Epithelial cell of esophagus (primary cell): ENCODE results near the gene POLR3K.
A peak's percentile ranks its signal among the peaks of the same experiment; 100 is the strongest.

ENCODE experiments used
- DNase-seq: peaks from one replicate; pipeline ENCODE4 v3.0.0; 2010; ENCODE audit warnings: low read depth
- H3K4me3 ChIP-seq: 2 replicates; pipeline ENCODE4 v1.5.1; 2011; ENCODE audit warnings: mild to moderate bottlenecking, low read length, control low read depth
- TF ChIP-seq, protein P1 (sequence below): IDR thresholded peaks from 2 replicates; pipeline ENCODE4 v1.5.1; 2011; ENCODE audit warnings: low read depth, mild to moderate bottlenecking, low read length, control low read depth, inconsistent platforms; ENCODE audit not compliant: insufficient read depth; ENCODE audit errors: missing control alignments

POLR3K gene

DNA sequence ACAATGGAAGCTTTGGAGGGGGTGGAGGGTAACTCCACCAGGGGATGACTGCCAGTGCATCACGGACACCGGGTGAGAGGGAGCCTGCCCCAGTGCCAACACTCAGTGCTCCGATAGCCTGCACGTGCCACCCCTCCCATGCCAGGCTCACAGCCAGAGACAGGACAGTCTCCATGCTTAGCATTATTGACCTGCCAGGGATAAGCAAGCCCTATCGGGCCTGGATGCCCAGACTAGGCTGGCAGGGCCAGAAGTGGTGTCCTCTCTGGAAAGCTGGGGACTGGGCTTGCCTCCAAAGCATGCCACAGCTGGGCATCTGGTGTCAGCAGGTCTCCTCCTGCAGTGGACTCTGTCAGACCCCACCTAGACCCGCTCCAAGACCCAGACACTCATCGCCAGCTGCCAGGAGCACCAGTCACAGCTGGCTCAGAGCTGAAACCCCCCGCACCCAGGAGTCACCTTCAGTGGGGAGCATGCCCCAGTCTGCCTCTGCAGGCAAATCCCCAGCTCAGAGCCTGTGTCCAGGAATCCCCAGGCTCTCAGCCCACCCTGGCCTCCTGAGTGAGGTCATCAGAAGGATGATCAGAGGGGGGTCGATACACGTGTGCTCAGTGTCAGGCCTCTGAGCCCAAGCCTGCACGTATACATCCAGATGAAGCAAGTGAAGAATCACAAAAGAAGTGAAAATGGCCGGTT, 20.8 kb upstream of the POLR3K start:
- no peak for DNase-seq
- no peak overlapping the region for H3K4me3 ChIP-seq
- TF ChIP-seq, protein P1, sequence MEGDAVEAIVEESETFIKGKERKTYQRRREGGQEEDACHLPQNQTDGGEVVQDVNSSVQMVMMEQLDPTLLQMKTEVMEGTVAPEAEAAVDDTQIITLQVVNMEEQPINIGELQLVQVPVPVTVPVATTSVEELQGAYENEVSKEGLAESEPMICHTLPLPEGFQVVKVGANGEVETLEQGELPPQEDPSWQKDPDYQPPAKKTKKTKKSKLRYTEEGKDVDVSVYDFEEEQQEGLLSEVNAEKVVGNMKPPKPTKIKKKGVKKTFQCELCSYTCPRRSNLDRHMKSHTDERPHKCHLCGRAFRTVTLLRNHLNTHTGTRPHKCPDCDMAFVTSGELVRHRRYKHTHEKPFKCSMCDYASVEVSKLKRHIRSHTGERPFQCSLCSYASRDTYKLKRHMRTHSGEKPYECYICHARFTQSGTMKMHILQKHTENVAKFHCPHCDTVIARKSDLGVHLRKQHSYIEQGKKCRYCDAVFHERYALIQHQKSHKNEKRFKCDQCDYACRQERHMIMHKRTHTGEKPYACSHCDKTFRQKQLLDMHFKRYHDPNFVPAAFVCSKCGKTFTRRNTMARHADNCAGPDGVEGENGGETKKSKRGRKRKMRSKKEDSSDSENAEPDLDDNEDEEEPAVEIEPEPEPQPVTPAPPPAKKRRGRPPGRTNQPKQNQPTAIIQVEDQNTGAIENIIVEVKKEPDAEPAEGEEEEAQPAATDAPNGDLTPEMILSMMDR, result no peak

DNA sequence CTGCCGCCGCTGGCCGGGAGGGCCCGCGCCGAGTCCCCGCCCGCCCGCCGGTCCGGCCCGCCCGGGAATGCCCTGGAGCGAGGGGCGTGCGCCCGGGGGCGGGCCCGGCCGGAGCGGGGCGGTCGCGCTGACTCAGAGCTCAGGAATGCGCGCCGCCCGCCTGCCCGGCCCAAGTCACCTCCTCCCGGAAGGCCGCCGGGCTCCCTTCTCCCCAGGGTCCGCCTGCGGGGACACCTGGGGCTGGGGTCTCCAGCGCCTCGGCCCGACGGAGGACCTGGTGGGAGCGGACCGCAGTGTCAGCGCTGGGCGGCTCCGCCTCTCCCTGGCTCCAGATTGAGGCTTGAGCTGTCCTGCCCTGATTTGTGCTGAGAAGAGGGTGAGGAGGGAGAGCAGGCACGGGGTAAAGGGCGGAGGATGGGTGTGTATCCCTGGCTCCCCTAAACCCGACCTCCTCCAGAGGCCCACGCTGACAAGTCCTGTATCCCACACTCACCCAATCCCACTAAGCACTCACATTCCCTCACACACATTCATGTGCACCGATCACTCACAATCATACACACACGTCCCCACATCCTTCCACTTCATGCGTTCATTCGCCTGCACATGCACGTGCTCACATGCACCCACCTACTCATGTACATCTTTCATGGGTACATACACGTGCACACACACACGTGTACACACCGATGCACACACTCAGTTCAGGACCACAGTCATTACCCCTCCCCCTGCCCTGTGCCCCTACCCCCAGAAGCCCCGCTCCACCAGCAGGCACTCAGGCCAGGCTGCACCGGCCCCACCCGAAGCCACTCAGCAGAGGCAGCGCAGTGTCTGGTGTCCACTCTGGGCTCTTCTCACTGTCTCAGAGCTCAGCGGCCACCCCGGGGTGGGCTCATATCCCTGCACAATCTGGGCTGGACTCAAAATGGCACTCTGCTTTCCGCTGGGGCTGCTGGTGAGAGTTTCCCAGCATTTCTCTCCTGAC, 19.4 kb upstream of the POLR3K start, which contains the start of gene RHBDF1:
Gene RHBDF1 (minus strand): TSS at position 71 of the 988 bp plus-strand sequence. CDS start 7,616 bp downstream, outside the sequence.
- peak within 1 kb of the TSS; percentile 81 for H3K4me3 ChIP-seq
- TF ChIP-seq, protein P1, result no peak
- DNase-seq, result peak; percentile 68

DNA sequence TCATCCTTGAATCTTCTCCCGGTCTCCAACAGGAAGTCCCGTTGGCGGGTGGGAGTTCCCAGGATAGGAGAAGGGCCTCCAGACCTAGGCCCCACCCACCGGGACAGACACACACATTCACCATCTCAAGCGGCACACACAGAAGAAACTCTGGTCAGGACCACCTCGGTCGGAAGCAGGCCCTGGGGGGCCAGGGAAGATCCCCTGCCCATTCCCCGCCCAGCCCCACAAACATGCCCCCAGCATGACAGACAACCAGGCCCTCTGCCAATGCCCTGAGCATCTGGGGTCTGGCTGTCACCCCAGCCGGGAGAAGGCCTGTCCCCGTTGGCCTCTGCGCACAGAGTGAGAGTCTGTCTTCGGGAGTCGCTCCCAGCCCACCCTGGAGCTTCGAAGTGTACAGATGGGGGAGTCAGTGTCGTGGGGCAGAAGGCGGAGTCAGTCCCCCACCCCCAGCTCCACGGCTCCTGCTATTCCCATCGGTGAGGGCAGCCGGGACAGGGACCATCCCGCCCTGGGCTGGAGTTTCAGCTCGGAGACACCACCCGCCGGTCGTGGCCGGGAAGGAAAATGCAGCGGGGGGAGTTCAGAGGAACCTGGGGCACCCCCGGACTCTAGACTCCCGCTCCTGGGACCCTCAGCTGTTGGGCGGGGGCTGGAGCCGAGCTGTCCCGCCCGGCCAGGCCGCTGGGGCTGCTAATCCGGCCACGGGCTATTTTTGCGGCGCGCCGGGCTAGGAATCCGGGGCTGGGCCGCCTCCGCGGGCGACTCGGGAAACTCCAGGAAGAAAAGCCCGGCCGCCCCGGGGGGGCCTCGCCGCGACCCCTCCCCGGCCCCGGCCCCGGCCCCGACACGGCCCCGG, 18.4 kb upstream of the POLR3K start:
- DNase-seq, result peak; percentile 95
- H3K4me3 ChIP-seq, result peak overlapping the region; percentile 81
- TF ChIP-seq, protein P1, result no peak

DNA sequence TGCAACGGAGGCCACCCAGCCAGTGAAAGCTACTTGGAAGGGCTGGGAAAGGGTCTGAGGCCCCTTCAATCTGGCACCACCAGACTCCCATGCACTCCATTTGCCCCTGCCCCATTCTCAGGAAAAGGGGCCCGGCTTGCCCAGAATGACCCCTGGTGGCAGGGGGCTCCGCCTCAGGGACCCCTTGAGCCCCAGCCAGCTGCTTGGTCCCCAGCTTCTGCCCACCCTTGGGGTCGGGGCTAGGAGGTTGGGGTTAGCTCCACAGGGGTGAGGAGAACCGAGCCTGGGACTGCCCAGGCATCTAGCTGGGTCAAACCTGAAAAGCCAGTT, 17.8 kb upstream of the POLR3K start:
- DNase-seq, result no peak
- TF ChIP-seq, protein P1, result no peak
- H3K4me3 ChIP-seq, result peak overlapping the region; percentile 81

DNA sequence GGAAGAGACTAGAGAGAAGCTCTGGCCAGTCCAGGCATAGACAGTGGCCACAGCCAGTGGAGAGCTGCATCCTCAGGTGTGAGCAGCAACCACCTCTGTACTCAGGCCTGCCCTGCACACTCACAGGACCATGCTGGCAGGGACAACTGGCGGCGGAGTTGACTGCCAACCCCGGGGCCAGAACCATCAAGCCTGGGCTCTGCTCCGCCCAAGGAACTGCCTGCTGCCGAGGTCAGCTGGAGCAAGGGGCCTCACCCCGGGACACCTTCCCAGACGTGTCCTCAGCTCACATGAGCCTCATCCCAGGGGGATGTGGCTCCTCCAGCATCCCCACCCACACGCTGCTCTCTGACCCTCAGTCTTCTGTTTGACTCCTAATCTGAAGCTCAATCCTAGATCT, 15.8 kb upstream of the POLR3K start:
- no peak for DNase-seq
- TF ChIP-seq, protein P1, result no peak
- H3K4me3 ChIP-seq, result no peak overlapping the region

DNA sequence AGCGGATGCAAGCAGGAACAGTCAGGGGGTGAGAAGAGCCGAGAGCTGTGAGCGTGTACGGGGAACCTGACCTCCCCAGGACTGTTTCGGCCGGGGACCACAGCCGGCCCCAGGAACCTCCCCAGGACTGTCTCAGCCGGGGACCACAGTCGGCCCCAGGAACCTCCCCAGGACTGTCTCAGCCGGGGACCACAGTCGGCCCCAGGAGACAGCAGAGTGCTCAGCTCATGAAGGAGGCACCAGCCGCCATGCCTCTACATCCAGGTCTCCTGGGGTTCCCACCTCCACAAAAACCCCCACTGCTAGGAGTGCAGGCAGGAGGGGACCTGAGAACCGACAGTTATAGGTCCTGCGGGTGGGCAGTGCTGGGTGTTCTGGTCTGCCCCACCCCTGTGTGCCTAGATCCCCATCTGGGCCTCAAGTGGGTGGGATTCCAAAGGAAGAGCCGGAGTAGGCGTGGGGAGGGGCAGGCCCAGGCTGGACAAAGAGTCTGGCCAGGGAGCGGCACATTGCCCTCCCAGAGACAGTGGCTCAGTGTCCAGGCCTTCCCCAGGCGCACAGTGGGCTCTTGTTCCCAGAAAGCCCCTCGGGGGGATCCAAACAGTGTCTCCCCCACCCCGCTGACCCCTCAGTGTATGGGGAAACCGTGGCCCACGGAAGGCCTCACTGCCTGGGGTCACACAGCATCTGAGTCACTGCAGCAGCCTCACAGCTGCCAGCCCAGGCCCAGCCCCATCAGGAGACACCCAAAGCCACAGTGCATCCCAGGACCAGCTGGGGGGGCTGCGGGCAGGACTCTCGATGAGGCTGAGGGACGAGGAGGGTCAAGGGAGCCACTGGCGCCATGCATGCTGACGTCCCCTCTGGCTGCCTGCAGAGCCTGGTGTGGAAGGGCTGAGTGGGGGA, 14.7 kb upstream of the POLR3K start:
- no peak overlapping the region for H3K4me3 ChIP-seq
- DNase-seq, result no peak
- TF ChIP-seq, protein P1, result no peak
